Central memory CD8-positive, alpha-beta T cell (primary cell): ENCODE data around the gene MAPK4.
"Not testable (repeated sequence)": the region's sequence is repeated elsewhere in the genome, so short reads cannot be mapped to it uniquely, and the experiment has no call there.

Source experiments
- ATAC-seq: fragments of 150-1000 bp; cut with Tn5 transposase; replicated peaks from 2 replicates; pipeline ENCODE4 v1.10.0; 2022; ENCODE audit warnings: mild to moderate bottlenecking, moderate FRiP score, moderate number of reproducible peaks; ENCODE audit not compliant: poor library complexity, severe bottlenecking; ENCODE audit errors: extremely low read depth
- DNase-seq, 2 donors: peaks; one replicate each; pipeline ENCODE4 v3.0.0; 2021; ENCODE audit warnings: low spot score in 2 of 2
- H3K27ac Mint-ChIP-seq: one replicate; pipeline ENCODE4 v1.8.0; 2022; ENCODE audit warnings: low read depth, mild to moderate bottlenecking, moderate library complexity, mixed read lengths
- H3K27me3 Mint-ChIP-seq: one replicate; pipeline ENCODE4 v1.8.0; 2022; ENCODE audit warnings: mixed read lengths
- H3K36me3 Mint-ChIP-seq: one replicate; pipeline ENCODE4 v1.8.0; 2022; ENCODE audit warnings: mild to moderate bottlenecking, moderate library complexity, mixed read lengths; ENCODE audit not compliant: insufficient read depth
- H3K4me1 Mint-ChIP-seq: one replicate; pipeline ENCODE4 v1.8.0; 2022; ENCODE audit warnings: mixed read lengths
- H3K4me3 Mint-ChIP-seq: one replicate; pipeline ENCODE4 v1.8.0; 2022; ENCODE audit warnings: mild to moderate bottlenecking, moderate library complexity, mixed read lengths
- H3K9me3 Mint-ChIP-seq: one replicate; pipeline ENCODE4 v1.8.0; 2022; ENCODE audit warnings: mixed read lengths

MAPK4 gene

DNA sequence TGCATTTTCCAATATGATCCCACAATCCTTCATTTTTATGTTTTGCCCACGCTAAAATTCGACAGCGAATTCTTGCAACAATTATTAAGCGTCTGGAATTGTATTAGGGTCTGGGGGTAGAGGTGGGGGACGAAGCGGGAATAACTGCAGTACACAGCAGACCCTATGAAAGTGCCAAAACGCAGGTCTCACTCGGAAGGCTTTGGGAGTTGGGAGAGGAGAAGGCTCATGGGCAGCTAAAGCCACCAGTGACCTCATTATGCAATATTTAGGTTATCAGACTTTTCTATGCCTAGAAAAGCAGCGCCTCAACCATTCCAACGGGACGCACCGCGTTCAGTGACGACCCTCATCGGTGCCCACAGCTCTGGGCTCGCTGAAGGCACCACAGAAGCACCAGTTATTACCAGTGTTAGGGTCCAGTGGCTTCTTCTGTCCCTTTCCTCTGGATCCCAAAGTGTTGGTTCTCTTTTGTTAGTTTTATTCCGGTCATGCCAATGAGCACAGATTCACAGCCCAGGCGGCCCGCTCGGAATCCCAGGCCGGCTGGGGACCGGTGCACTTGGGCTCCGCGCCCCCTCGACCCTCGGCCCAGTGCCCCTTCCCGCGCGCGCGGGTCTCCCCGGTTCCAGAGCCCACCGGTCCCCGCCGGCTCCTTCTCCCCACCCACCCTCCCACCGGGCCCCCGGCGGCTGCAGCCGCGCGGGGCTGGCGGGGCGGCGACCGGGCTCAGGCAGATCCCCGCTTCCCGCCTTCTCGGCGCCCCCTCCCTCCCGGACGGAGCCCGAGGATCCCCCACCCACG is 737 bp upstream of the MAPK4 start:
- H3K4me3 Mint-ChIP-seq: peak overlapping the region; percentile 26
- H3K27ac Mint-ChIP-seq: no peak overlapping the region
- H3K9me3 Mint-ChIP-seq: peaks cover 6% of the 10 kb centered on the region
- ATAC-seq: no peak
- no peaks in the 10 kb centered on the region for H3K4me1 Mint-ChIP-seq
- H3K36me3 Mint-ChIP-seq: no peaks in the 10 kb centered on the region
- no peak for DNase-seq
- peaks cover 83% of the 10 kb centered on the region for H3K27me3 Mint-ChIP-seq

DNA sequence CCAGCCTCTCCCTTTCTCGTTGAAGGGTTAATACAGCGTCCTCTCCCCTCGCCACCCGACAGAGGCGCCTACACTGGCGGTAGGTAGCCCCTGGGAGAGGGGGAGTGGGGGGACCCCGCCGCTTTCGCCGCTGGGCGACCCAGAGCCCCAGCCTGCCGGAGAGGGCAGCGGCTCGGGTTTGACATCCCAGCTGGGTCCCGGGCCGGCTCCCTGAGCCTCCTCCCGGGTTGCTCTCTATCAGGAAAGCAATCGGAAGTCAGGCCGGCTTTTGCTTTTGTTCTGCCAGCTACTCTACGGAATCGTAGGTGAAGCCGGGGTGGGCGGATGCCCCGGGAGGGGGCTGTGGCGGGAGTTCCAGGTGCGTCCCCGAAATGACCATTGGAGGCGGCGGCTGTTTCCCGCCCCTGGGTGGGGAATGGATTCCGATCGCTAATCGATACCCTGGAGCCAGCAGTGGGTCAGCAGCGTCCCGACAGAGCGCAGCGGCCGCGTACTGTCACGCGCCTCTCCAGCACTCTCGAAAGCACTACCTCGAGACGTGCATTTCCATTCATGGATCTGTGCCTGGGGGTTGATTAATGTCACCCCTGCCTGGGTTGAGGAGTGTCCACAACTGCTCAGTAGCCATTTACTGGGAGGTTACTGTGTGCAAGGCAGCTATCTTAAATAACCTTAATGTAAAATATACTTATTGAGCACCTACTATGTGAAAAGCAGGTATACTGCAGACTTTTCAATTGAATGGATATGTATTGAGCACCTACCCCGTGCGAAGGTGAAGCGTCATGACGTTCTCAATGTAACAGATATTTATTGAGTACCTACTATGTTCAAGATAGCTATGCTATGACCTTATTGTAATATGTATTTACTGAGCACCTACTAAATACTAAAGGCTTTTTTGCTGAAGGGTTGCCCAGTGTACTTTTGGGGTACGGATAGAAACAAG is 1.1 kb downstream of the MAPK4 start:
- Mint-ChIP-seq H3K9me3 (peaks cover 3% of the 10 kb centered on the region), H3K4me1 (no peaks in the 10 kb centered on the region), H3K4me3 (peak overlapping the region; percentile 44), H3K27ac (no peak overlapping the region), H3K36me3 (no peaks in the 10 kb centered on the region), H3K27me3 (peaks cover 72% of the 10 kb centered on the region)
- no peak for DNase-seq
- ATAC-seq: no peak

DNA sequence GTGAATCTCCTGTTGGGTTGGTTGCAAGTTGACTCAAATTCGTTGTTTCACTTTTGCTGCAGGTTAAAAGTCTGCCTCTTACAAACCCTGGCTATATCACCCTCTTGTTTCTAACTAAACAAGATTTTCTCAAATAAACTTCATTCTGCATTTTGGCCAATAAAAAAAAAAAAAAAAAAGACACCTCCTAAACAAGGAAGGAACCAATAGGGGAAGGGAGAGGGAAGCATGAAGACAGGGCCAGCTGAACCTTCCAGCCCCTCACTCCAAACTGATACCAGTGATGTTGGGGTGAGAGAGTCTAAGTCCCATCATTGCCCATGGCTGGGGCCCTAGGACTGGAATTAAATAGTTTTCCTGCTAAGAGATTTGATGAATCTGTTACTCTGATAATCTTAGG is 2.4 kb downstream of the MAPK4 start:
- H3K4me1 Mint-ChIP-seq, ATAC-seq, H3K36me3 Mint-ChIP-seq, H3K27ac Mint-ChIP-seq, H3K4me3 Mint-ChIP-seq, H3K9me3 Mint-ChIP-seq, DNase-seq: not testable (repeated sequence)
- peaks cover 68% of the 10 kb centered on the region for H3K27me3 Mint-ChIP-seq

DNA sequence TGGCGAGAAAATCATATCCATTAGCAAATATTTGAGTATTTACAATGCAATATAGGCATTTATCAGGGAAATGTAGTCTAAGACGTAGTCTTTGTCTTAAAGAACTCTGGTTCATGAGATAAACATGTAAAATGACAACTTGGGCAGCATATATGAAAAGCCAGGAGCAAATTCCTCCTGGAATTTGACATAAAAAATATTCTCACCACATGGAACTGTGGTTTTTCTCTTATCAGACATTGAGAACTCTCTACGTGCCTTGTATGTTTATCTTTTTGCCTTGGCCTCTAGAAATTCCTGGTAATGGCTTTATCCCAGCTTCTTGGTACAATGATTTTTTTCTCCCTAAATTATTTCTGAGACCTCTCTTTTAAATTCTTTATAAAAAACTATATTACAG is 2.8 kb downstream of the MAPK4 start:
- DNase-seq (no peak), ATAC-seq (no peak)
- Mint-ChIP-seq H3K36me3 (no peaks in the 10 kb centered on the region), H3K4me1 (no peaks in the 10 kb centered on the region), H3K4me3 (no peak overlapping the region), H3K27ac (no peak overlapping the region), H3K9me3 (no peaks in the 10 kb centered on the region), H3K27me3 (peaks cover 64% of the 10 kb centered on the region)

DNA sequence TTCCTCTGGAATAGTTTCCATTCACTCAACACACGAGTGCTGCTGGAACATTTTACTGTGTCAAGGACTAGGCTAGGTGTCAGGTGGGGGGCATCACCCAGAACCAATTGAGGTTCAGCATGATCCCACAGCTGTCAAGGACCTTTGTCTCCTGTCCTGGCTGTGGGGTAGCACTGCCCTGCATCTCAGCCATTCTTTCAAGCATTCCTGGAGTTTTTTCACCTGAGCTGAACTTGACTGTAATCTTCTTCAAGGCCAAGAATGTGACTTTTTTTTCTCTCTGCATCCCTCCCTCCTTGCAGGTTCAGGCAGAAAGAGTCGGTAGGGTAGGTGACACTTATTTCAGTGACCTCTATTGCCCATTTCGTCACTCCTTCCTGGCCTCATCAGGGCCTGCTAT is 3.5 kb downstream of the MAPK4 start:
- H3K27ac Mint-ChIP-seq: no peak overlapping the region
- H3K27me3 Mint-ChIP-seq: peaks cover 60% of the 10 kb centered on the region
- peaks cover under 1% of the 10 kb centered on the region for H3K9me3 Mint-ChIP-seq
- no peaks in the 10 kb centered on the region for H3K4me1 Mint-ChIP-seq
- no peaks in the 10 kb centered on the region for H3K36me3 Mint-ChIP-seq
- DNase-seq: no peak
- no peak for ATAC-seq
- no peak overlapping the region for H3K4me3 Mint-ChIP-seq

DNA sequence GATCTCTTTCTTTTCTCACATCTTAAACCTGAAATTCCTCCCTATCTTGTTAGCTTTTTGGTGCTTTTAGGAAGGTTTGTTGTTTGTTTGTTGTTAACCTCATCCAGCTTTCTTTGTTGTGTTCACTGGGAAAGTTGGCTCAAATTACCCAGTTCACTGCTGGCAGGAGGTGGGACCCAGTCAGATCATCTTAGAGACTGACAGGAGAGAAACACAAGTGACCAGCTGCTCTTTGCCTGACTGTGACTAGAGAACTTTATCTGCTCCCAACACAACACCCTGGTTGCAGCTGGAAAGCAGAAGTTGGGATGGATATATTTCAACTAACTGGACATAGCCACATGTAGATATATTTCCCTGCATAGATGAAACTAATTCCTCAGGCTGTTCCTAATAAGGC is 10.0 kb downstream of the MAPK4 start:
- ATAC-seq (no peak), DNase-seq (no peak)
- Mint-ChIP-seq H3K27me3 (peaks cover 50% of the 10 kb centered on the region), H3K36me3 (no peaks in the 10 kb centered on the region), H3K27ac (no peak overlapping the region), H3K9me3 (peaks cover 5% of the 10 kb centered on the region), H3K4me3 (no peak overlapping the region), H3K4me1 (no peaks in the 10 kb centered on the region)

DNA sequence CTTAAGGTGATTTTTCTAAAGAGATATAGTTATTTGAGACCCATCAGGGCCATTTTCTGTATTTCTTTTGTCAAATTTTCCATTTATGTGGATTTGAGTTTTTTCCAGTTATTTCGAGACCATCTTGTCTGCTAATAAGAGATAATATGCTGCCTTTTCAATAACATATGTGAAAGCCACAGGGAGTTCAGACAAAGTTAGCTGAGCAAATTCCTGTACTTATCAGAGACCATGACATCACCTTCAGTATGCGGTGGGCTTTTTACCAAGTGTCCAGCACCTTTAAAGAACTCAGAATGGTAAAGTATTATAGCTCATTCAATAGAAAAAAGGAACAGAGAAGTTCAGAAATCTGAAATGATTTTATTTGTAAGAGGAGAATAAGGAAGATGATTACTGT is 11.7 kb downstream of the MAPK4 start:
- Mint-ChIP-seq H3K27ac (no peak overlapping the region), H3K9me3 (peaks cover 5% of the 10 kb centered on the region), H3K36me3 (no peaks in the 10 kb centered on the region), H3K4me1 (no peaks in the 10 kb centered on the region), H3K4me3 (no peak overlapping the region), H3K27me3 (peaks cover 43% of the 10 kb centered on the region)
- DNase-seq (no peak), ATAC-seq (no peak)

DNA sequence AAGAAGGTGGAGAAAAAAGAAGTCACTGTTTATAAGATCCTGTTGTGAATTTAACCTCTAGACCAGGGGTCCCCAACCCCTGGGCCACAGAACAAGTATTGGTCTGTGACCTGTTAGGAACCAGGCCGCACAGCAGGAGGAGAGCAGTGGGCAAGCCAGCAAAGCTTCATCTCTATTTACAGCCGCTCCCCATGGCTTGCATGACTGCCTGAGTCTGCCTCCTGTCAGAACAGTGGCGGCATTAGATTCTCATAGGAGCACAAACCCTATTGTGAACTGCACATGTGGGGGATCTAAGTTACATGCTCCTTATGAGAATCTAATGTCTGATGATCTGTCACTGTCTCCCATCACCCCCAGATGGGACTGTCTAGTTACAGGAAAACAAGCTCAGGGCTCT is 13.3 kb downstream of the MAPK4 start:
- peaks cover 40% of the 10 kb centered on the region for H3K27me3 Mint-ChIP-seq

DNA sequence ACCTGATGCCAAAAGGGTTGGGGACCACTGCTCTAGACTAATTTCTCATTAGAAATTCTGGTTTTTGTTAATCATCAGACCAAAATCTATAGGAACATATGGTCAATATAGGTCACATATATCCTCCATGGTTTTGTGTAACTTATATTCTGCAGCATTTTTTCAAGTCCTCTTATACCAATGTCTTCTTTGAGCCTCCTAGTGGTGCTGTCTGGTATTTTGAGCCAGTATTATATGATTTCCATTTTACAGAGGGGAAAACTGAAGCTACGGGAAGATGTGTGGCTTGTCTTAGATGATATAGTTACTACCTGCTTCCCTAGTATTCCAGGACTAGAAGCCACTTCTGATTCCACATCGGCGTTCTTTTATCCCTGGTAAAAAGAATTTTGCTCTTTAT is 13.8 kb downstream of the MAPK4 start:
- H3K27ac Mint-ChIP-seq: no peak overlapping the region
- peaks cover 40% of the 10 kb centered on the region for H3K27me3 Mint-ChIP-seq
- DNase-seq (no peak), ATAC-seq (no peak)
- peaks cover 7% of the 10 kb centered on the region for H3K9me3 Mint-ChIP-seq
- no peaks in the 10 kb centered on the region for H3K36me3 Mint-ChIP-seq
- H3K4me3 Mint-ChIP-seq: no peak overlapping the region
- H3K4me1 Mint-ChIP-seq: no peaks in the 10 kb centered on the region

More for the DNA sequence above, 13.3 kb downstream of the MAPK4 start:
- not testable (repeated sequence) for H3K4me3 Mint-ChIP-seq, H3K4me1 Mint-ChIP-seq, ATAC-seq, H3K36me3 Mint-ChIP-seq, H3K9me3 Mint-ChIP-seq, DNase-seq, H3K27ac Mint-ChIP-seq

DNA sequence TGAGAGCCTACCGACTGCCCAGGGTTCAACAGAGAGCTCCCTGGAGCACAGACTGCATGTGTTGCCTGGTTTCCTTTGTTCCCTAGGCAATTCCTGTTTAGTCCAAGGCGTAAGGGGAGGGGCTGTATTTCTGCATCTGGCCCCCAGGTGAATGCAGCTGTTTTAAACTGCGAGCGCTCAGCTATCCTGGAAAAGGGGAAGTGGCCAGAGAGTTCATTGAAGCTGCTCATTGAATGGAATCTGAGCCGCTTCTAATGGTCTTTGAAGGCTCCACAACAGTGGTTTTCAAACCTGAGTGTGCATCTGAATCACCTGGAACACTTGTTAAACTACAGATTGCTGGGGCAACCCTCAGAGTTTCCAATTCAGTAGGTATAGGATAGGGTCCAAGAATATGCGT is 18.1 kb downstream of the MAPK4 start:
- ATAC-seq: no peak
- Mint-ChIP-seq H3K36me3 (no peaks in the 10 kb centered on the region), H3K9me3 (peaks cover 8% of the 10 kb centered on the region), H3K27me3 (peaks cover 29% of the 10 kb centered on the region), H3K4me1 (no peaks in the 10 kb centered on the region), H3K27ac (no peak overlapping the region), H3K4me3 (no peak overlapping the region)
- no peak for DNase-seq

DNA sequence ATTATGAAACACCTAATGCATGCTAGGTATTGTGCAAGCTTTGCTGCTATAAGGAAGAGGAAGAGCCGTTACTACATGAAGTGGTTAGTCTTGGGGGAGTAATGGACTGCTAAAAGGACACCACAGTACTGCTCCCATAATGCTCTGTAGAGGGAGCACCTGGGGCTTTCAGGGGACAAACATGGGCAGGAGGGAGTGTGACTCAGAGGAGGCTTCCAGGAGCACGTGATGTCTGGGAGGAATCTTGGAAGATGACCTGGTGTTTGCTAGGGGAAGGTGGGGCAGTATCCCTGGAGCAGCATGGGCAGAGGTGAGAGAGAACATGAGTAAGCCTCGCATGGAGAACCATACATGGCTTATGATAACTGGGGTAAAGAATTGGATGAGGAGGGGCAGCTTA is 18.8 kb downstream of the MAPK4 start:
- Mint-ChIP-seq H3K4me3 (no peak overlapping the region), H3K27ac (no peak overlapping the region)

DNA sequence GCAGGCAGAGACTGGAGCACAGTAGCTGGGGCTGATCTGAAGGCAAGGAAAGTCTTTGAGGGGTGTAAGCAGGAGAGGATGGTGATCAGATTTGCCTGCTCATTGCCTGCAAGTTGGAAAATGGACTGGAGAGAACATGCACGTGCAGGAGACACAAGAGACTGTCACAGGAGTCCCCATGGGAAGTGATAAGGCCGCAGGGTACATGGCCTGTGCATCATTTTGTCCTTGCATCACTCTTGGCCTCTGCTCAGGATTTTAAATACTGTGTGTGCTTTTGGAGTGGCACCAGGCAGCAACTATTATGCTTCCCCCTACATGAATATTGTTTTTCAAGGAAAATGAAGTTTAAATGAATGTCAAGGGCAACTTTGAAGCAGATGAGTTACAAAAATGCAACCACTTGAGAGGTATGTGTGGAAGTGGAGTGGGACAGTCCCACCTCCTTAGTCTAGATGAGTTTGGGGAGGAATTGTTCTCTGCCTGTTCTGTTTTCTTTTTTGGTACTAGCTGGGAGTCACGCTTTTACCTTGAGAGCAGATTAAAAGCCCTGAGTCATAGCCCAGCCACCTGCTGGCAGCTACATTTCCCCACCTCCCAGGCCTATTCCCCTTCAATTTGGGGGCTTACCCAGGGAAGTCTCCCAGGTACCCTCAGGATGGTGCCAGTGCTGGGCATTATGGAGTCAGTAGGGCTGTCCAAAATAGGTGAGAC is 19.3 kb downstream of the MAPK4 start:
- no peak for DNase-seq
- ATAC-seq: no peak
- no peak overlapping the region for H3K27ac Mint-ChIP-seq
- peaks cover 8% of the 10 kb centered on the region for H3K9me3 Mint-ChIP-seq
- H3K4me3 Mint-ChIP-seq: no peak overlapping the region
- H3K36me3 Mint-ChIP-seq: no peaks in the 10 kb centered on the region
- no peaks in the 10 kb centered on the region for H3K4me1 Mint-ChIP-seq
- H3K27me3 Mint-ChIP-seq: peaks cover 20% of the 10 kb centered on the region

More for the DNA sequence above, 18.8 kb downstream of the MAPK4 start:
- Mint-ChIP-seq H3K4me1 (no peaks in the 10 kb centered on the region), H3K27me3 (peaks cover 26% of the 10 kb centered on the region), H3K9me3 (peaks cover 8% of the 10 kb centered on the region), H3K36me3 (no peaks in the 10 kb centered on the region)
- ATAC-seq (no peak), DNase-seq (no peak)
